GM21515 (cell line): ENCODE data around the gene PTPRN2.
"Not testable (repeated sequence)": the region's sequence is repeated elsewhere in the genome, so short reads cannot be mapped to it uniquely, and the experiment has no call there.

Experiments
- ATAC-seq: cut with Tn5 transposase; IDR thresholded peaks from one replicate; pipeline ENCODE4 v1.9.1; 2021; ENCODE audit not compliant: unreplicated experiment

The PTPRN2 gene

GRCh38 chr7:158472596-158472995 lies 115.0 kb downstream of the PTPRN2 start:
- ATAC-seq, result no peak

GRCh38 chr7:158471716-158472115 lies 115.9 kb downstream of the PTPRN2 start:
- ATAC-seq, result no peak

GRCh38 chr7:158470336-158470735 lies 117.3 kb downstream of the PTPRN2 start:
- no peak for ATAC-seq

- ATAC-seq, result no peak
Observed at GRCh38 chr7:158469396-158470051, 118.1 kb downstream of the PTPRN2 start.

- no peak for ATAC-seq
Observed at GRCh38 chr7:158468700-158469296, 118.8 kb downstream of the PTPRN2 start.

GRCh38 chr7:158468181-158468580 lies 119.4 kb downstream of the PTPRN2 start:
- ATAC-seq, result no peak

GRCh38 chr7:158467562-158467961 lies 120.1 kb downstream of the PTPRN2 start:
- ATAC-seq, result no peak

- ATAC-seq, result no peak
Observed at GRCh38 chr7:158463317-158463716, 124.3 kb downstream of the PTPRN2 start.

GRCh38 chr7:158461824-158462223 lies 125.8 kb downstream of the PTPRN2 start:
- no peak for ATAC-seq

- ATAC-seq, result no peak
Observed at GRCh38 chr7:158460665-158461064, 127.0 kb downstream of the PTPRN2 start.

- ATAC-seq, result no peak
Observed at GRCh38 chr7:158458716-158459282, 128.8 kb downstream of the PTPRN2 start.

GRCh38 chr7:158458096-158458495 lies 129.5 kb downstream of the PTPRN2 start:
- ATAC-seq, result no peak

GRCh38 chr7:158457586-158457985 lies 130.0 kb downstream of the PTPRN2 start:
- ATAC-seq, result not testable (repeated sequence)

- ATAC-seq, result no peak
Observed at GRCh38 chr7:158454631-158455030, 133.0 kb downstream of the PTPRN2 start.

- no peak for ATAC-seq
Observed at GRCh38 chr7:158453663-158454062, 134.0 kb downstream of the PTPRN2 start.

GRCh38 chr7:158452331-158452730 lies 135.3 kb downstream of the PTPRN2 start:
- ATAC-seq, result no peak

- no peak for ATAC-seq
Observed at GRCh38 chr7:158450476-158451124, 137.0 kb downstream of the PTPRN2 start.

- no peak for ATAC-seq
Observed at GRCh38 chr7:158449942-158450341, 137.7 kb downstream of the PTPRN2 start.

GRCh38 chr7:158449266-158449665 lies 138.4 kb downstream of the PTPRN2 start:
- no peak for ATAC-seq

GRCh38 chr7:158448430-158449100 lies 139.1 kb downstream of the PTPRN2 start:
- no peak for ATAC-seq

GRCh38 chr7:158447506-158448171 lies 140.0 kb downstream of the PTPRN2 start:
- ATAC-seq, result no peak
